Endothelial cell of umbilical vein (primary cell): ENCODE results near the gene TMEM87A. TPM values are rescaled to one million over a fixed set of nuclear protein-coding genes. Genes with fewer than 3 reads are reported as not detected.

ENCODE experiments used
- BruUV-seq: library from RNA; stranded (reverse); fragments of 400-500 nt; replicated peaks from 2 replicates; lab custom pipeline; 2021; lab: Mats Ljungman, UMichigan
- CTCF ChIA-PET: fragments of 300-600, 350-600 bp; sonication (Branson Sonifier 250); formaldehyde crosslinking; loops from one replicate; lab custom pipeline; 2021; ENCODE audit warnings: antibody characterized with exemption, inconsistent platforms; lab: Charles Lee
- POLR2A ChIA-PET: fragments of 300-600, 350-600 bp; sonication (Branson Sonifier 250); formaldehyde crosslinking; loops from one replicate; lab custom pipeline; 2021; ENCODE audit warnings: antibody characterized with exemption, inconsistent platforms; lab: Charles Lee
- DNase-seq: peaks from one replicate; pipeline ENCODE4 v3.0.0-alpha.2; 2011; ENCODE audit warnings: low read depth, low spot score
- FAIRE-seq: peaks from 2 replicates; lab custom pipeline; 2011; peaks lifted over from hg19 to GRCh38; lab: Jason Lieb, UNC
- H2AFZ ChIP-seq: 2 replicates; pipeline ENCODE4 v1.6.0; 2012; ENCODE audit warnings: low read depth, low read length, control low read depth, inconsistent platforms
- H3K27ac ChIP-seq: 2 replicates; pipeline ENCODE4 v1.5.1; 2011; ENCODE audit warnings: low read depth, mild to moderate bottlenecking, control low read depth, low read length, moderate library complexity; ENCODE audit not compliant: insufficient read depth
- H3K27me3 ChIP-seq, 2 experiments: 2 replicates each; pipeline versions ENCODE4 v1.6.0 to v1.6.1; 2011; ENCODE audit warnings: low read length in 2 of 2, mixed read lengths in 1 of 2; ENCODE audit not compliant: control insufficient read depth in 2 of 2, insufficient read depth in 2 of 2
- H3K36me3 ChIP-seq, 2 experiments: 2 replicates in 1 of 2; 3 replicates in 1 of 2; pipeline ENCODE4 v1.5.1; 2011; ENCODE audit warnings: low read length in 2 of 2, mild to moderate bottlenecking in 1 of 2, moderate library complexity in 1 of 2; ENCODE audit not compliant: control insufficient read depth in 2 of 2, insufficient read depth in 2 of 2; ENCODE audit errors: extremely low read depth in 1 of 2
- H3K4me1 ChIP-seq: 3 replicates; pipeline ENCODE4 v1.5.1; 2011; ENCODE audit warnings: mild to moderate bottlenecking, low read length; ENCODE audit not compliant: control insufficient read depth, insufficient read depth; ENCODE audit errors: extremely low read depth
- H3K4me2 ChIP-seq: 2 replicates; pipeline ENCODE4 v1.6.1; 2011; ENCODE audit warnings: low read length, control low read depth, mixed read lengths; ENCODE audit not compliant: insufficient read depth
- H3K4me3 ChIP-seq, 3 experiments: fragments of 200-600 bp in 1 of 3; sonication (generic), shearing (Covaris generic) in 1 of 3; replicated peaks in 1 of 3; 2 replicates each; pipeline ENCODE4 v1.5.1; 2011 to 2016; ENCODE audit warnings: control low read depth in 3 of 3, low read length in 3 of 3, mild to moderate bottlenecking in 2 of 3, inconsistent platforms in 1 of 3, low read depth in 1 of 3, moderate library complexity in 1 of 3; ENCODE audit not compliant: insufficient read depth in 1 of 3
- H3K79me2 ChIP-seq: 2 replicates; pipeline ENCODE4 v1.6.0; 2012; ENCODE audit warnings: low read length, inconsistent platforms; ENCODE audit not compliant: control insufficient read depth, insufficient read depth
- H3K9ac ChIP-seq: replicated peaks from 2 replicates; pipeline ENCODE3; 2011; ENCODE audit warnings: low read length, control low read depth; ENCODE audit not compliant: insufficient read depth; ENCODE audit errors: extremely low read depth
- H3K9me1 ChIP-seq: replicated peaks from 3 replicates; pipeline ENCODE4 v1.6.0; 2011; ENCODE audit warnings: mild to moderate bottlenecking, low read length; ENCODE audit not compliant: control insufficient read depth, insufficient read depth; ENCODE audit errors: extremely low read depth
- H3K9me3 ChIP-seq: replicated peaks from 2 replicates; pipeline ENCODE4 v1.5.1; 2012; ENCODE audit warnings: low read length, inconsistent platforms; ENCODE audit not compliant: control insufficient read depth, insufficient read depth
- H4K20me1 ChIP-seq: replicated peaks from 2 replicates; pipeline ENCODE3; 2011; ENCODE audit warnings: mild to moderate bottlenecking, low read length; ENCODE audit not compliant: control insufficient read depth, insufficient read depth; ENCODE audit errors: extremely low read depth
- EZH2 ChIP-seq: IDR thresholded peaks from 2 replicates; pipeline ENCODE4 v1.6.1; 2012; ENCODE audit warnings: borderline replicate concordance, low read depth, mild to moderate bottlenecking, moderate library complexity, low read length, inconsistent platforms; ENCODE audit not compliant: severe bottlenecking
- FOS ChIP-seq: IDR thresholded peaks from 2 replicates; pipeline ENCODE4 v1.6.1; 2011; ENCODE audit warnings: mild to moderate bottlenecking, low read length, moderate library complexity, borderline replicate concordance; ENCODE audit not compliant: insufficient read depth
- GATA2 ChIP-seq: IDR thresholded peaks from 2 replicates; pipeline ENCODE4 v1.7.0; 2011; ENCODE audit warnings: low read depth, mild to moderate bottlenecking, moderate library complexity, mixed read lengths, low read length; ENCODE audit not compliant: insufficient read length, insufficient read depth
- JUN ChIP-seq: IDR thresholded peaks from 2 replicates; pipeline ENCODE4 v1.6.1; 2011; ENCODE audit warnings: borderline replicate concordance, low read depth; ENCODE audit not compliant: insufficient read length, insufficient read depth
- MYC ChIP-seq: IDR thresholded peaks from one replicate; pipeline ENCODE4 v1.6.1; 2011; ENCODE audit warnings: mild to moderate bottlenecking, low read depth, low read length
- POLR2A ChIP-seq: IDR thresholded peaks from 2 replicates; pipeline ENCODE4 v1.6.1; 2012; ENCODE audit warnings: low read depth, mild to moderate bottlenecking, control low read depth, low read length
- POLR2AphosphoS5 ChIP-seq: IDR thresholded peaks from 2 replicates; pipeline ENCODE4 v1.6.1; 2012; ENCODE audit warnings: low read depth, mild to moderate bottlenecking, control low read depth, low read length, moderate library complexity; ENCODE audit not compliant: insufficient read depth
- dilution Hi-C: fragments of 300-500 bp; cut with MboI; formaldehyde crosslinking; loops from one replicate; pipeline ENCODE4 v1.15.0; 2019; ENCODE audit warnings: low sequenced_read_pairs; ENCODE audit not compliant: extremely low pct_ligation_motif_present
- intact Hi-C: fragments of 100-400 bp; cut with micrococcal nuclease; formaldehyde crosslinking; loops from one replicate; pipeline ENCODE4 v1.10.0; 2022
- polyA plus RNA-seq, 4 experiments: library from polyadenylated mRNA; depleted of rRNA in 3 of 4; stranded (reverse) in 3 of 4; unstranded in 1 of 4; fragments of >200 nt; gene quantifications; 2 replicates each; pipeline versions ENCODE4 v1.2.1 to v1.2.3, GENCODE V29; 2011 to 2012; ENCODE audit warnings: missing spikeins in 1 of 4
- total RNA-seq: library from RNA; stranded (reverse); gene quantifications from 2 replicates; pipeline ENCODE4 v1.2.3, GENCODE V29; 2021
- TF ChIP-seq, protein P1 (sequence below), 2 donors: IDR thresholded peaks; 1 replicate in 1 of 2; 2 replicates in 1 of 2; pipeline ENCODE4 v1.5.1; 2011; ENCODE audit warnings: low read length in 2 of 2, mild to moderate bottlenecking in 2 of 2, moderate library complexity in 2 of 2, control low read depth in 1 of 2, inconsistent platforms in 1 of 2, low read depth in 1 of 2; ENCODE audit not compliant: insufficient read depth in 1 of 2; ENCODE audit errors: extremely low read depth in 1 of 2
- TF ChIP-seq, protein P2 (sequence below): IDR thresholded peaks from 2 replicates; pipeline ENCODE4 v1.6.1; 2011; ENCODE audit not compliant: insufficient read depth, insufficient read length

TMEM87A gene
- total and polyA plus RNA-seq, 2 donors (not counting 3 experiments of a cell fraction or from before 2014, with no cell fraction given) = 22.3 to 41.1 TPM

DNA sequence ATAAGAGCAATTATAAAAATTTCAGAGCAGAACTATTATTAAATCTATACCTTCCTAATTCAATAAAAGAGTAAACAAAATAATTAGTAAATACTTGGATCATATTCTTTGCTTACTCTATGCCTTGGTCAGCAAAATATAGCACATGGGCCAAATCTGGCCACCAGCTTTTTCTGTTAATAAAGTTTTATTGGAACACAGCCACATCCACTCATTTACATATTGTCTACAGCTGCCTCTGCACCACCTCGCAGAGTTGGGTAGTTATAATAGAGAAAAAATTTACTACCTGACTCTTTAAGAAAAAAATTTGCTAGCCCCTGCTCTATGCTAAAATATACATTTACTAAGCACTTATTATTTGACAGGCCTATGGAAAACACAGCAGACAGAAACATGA, 32.4 kb downstream of the TMEM87A start:
- no peak for TF ChIP-seq POLR2A
- no peak for TF ChIP-seq JUN
- no peak for TF ChIP-seq GATA2
- TF ChIP-seq, protein P1, sequence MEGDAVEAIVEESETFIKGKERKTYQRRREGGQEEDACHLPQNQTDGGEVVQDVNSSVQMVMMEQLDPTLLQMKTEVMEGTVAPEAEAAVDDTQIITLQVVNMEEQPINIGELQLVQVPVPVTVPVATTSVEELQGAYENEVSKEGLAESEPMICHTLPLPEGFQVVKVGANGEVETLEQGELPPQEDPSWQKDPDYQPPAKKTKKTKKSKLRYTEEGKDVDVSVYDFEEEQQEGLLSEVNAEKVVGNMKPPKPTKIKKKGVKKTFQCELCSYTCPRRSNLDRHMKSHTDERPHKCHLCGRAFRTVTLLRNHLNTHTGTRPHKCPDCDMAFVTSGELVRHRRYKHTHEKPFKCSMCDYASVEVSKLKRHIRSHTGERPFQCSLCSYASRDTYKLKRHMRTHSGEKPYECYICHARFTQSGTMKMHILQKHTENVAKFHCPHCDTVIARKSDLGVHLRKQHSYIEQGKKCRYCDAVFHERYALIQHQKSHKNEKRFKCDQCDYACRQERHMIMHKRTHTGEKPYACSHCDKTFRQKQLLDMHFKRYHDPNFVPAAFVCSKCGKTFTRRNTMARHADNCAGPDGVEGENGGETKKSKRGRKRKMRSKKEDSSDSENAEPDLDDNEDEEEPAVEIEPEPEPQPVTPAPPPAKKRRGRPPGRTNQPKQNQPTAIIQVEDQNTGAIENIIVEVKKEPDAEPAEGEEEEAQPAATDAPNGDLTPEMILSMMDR (IDR thresholded peaks at IDR 0.05; ENCODE audit: extremely low read depth in 1 of 2, insufficient read depth in 1 of 2, low read depth in 1 of 2, low read length in 2 of 2) = no peak
- no peak for TF ChIP-seq POLR2AphosphoS5
- TF ChIP-seq MYC = no peak
- TF ChIP-seq, protein P2, sequence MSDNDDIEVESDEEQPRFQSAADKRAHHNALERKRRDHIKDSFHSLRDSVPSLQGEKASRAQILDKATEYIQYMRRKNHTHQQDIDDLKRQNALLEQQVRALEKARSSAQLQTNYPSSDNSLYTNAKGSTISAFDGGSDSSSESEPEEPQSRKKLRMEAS = no peak
- no peak for TF ChIP-seq FOS
- TF ChIP-seq EZH2 = no peak
- ChIA-PET CTCF (interaction anchor here (1.6 kb wide), 1 partner anchor 12 kb away, joined by 3 read pairs; no protein-coding TSS in a partner anchor), POLR2A (no interaction called here)
- intact Hi-C loops = no loop called here
- Histone ChIP-seq H3K9me3 (no peaks in the 10 kb centered on the region), H3K4me3 (no peak overlapping the region), H3K27me3 (no peaks in the 10 kb centered on the region), H2AFZ (no peak overlapping the region), H3K9me1 (no peaks in the 10 kb centered on the region), H3K9ac (no peak overlapping the region), H4K20me1 (no peaks in the 10 kb centered on the region), H3K4me1 (no peaks in the 10 kb centered on the region), H3K27ac (no peak overlapping the region), H3K4me2 (no peak overlapping the region), H3K36me3 (peaks cover 3 to 17% of the 10 kb centered on the region in 2 experiments), H3K79me2 (no peaks in the 10 kb centered on the region)
- no TSS peak for BruUV-seq
- dilution Hi-C loops = no loop called here
- FAIRE-seq (no peak), DNase-seq (no peak)
